Central memory CD4-positive, alpha-beta T cell (primary cell): ENCODE results near the gene OR5K1.
A peak's percentile ranks its signal among the peaks of the same experiment; 100 is the strongest.

Experiments used
- DNase-seq: peaks from one replicate; pipeline ENCODE4 v3.0.0; 2022
- total RNA-seq, 3 experiments: gene quantifications; one replicate each; lab custom pipeline; 2026; lab: John Stamatoyannopoulos, UW

Gene OR5K1
- total RNA-seq = 0 reads per million in 3 experiments

- no peak for DNase-seq
Observed at GRCh38 chr3:98462901-98463300, at the start of gene OR5K1. Gene OR5K1 (plus strand): TSS chr3:98463201. CDS start chr3:98469577, 6,376 bp downstream.

GRCh38 chr3:98432575-98432974 is 30.4 kb upstream of the OR5K1 start:
- no peak for DNase-seq

DNA sequence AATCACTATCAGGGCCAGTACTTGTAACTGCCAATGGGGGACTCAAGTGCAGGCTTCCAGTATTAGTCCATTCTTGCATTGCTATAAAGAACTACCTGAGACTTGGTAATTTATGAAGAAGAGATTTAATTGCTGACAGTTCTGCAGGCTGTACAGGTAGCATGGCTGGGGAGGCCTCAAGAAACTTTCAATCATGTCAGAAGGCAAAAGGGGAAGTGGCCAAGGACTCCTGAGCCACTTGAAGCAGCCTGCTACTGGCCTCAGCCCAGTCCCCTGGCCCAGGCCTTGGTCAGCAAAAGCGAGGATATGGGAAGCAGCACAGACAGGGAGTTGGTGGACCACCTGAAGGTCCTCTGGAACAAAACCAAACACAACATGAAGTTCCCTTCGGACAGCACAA is 29.2 kb upstream of the OR5K1 start:
- DNase-seq = no peak

DNA sequence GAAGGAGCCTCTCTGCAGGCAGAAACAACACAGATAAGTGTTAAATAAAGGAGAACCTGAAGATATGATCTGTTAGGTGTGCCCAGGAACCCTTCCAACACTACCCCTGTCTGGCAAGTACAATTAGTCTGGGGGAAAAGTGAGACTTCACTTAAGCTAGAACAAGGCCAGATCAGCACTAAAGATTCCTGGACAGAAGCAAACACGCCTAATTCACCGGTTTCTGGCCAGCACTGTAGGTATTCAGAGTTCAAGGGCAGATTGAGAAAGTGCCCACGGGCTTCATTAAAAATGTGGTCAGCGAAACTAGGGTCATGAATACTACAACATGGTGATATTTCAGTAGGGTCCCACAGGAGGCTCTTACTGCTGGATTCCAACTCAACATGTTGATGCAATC is 28.6 kb upstream of the OR5K1 start:
- no peak for DNase-seq

GRCh38 chr3:98440283-98440682 is 22.7 kb upstream of the OR5K1 start:
- DNase-seq = no peak

DNA sequence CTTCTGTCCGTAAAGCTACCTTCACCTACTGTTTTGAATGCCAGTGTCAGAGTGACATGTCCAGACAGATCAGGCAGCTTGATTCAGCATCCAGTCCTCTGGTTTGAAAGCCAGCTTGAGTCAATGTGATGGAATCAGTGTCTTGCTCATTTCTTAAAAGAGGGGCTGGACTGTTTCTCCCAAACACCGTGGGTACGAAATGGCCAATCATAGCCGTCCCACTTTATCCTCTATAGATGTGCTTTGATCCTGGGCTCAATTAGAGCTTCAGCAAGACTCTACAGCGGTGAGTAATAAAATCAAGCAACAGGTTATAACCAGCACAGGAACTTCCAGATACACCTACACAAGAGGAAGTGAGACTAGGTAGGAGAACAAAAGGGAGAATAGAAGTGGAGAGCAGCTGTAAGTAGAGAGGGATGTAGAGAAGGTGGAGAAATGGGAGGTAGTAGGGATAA is 17.0 kb upstream of the OR5K1 start:
- DNase-seq = no peak

DNA sequence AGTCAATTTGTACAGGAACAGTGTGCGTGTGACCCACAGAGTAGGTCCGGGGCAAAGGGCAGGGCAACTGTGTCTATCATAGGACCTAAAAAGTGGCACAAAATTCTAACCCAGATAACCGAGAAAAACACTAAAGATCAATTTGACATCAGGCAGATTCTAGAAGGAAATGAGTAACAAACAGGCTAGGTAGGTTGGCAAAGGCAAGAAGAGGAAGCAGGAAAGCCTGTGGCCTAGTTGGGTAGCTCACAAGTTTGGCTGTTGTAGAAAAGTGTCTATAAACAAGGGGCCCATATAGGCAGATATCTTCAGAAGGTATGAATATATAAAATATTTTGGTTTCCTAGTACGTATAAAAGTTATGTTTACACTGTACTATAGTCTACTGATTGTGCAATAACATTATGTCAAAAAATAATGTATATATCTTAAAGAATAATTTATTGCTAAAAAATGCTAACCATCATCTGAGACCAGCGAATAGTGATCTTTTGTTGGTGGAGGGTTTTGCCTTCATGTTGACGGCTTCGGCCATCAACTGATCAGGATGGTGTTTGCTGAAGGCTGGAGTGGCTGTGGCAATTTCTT is 13.3 kb upstream of the OR5K1 start:
- no peak for DNase-seq

DNA sequence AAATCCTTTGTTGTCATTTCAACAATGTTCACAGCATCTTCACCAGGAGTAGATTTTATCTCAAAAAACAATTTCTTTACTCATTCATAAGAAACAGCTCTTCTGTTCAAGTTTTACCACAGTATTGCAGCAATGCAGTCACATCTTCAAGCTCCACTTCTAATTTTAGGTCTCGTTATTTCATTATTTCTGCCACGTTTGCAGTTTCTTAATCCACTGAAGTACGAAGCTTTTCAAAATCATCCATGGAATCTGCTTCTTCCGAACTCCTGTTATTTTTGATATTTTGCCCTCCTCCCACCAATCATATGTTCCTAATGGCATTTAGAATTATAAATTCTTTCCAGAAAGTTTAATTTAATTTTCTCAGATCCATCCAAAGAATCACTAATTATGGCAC is 12.6 kb upstream of the OR5K1 start:
- DNase-seq = no peak

DNA sequence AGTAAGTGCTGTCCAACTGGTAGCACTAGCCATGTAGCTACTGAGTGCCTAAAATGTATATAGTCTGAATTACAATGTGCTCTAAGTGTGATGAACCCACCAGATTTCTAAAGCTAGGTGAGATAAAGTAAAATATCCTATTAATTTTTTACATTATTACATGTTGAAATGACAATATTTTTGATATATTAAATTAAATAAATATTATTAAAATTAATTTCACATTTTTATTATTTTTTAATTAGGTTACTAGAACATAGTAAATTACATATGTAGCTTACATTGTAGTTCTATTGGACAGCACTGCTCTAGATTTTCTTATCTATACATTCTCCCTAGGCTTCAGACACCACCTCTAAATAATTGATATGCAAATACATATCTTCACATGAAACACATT is 9.2 kb upstream of the OR5K1 start:
- DNase-seq = no peak

GRCh38 chr3:98454929-98455328 is 8.1 kb upstream of the OR5K1 start:
- no peak for DNase-seq

- DNase-seq = no peak
Observed at GRCh38 chr3:98457543-98457942, 5.5 kb upstream of the OR5K1 start.

DNA sequence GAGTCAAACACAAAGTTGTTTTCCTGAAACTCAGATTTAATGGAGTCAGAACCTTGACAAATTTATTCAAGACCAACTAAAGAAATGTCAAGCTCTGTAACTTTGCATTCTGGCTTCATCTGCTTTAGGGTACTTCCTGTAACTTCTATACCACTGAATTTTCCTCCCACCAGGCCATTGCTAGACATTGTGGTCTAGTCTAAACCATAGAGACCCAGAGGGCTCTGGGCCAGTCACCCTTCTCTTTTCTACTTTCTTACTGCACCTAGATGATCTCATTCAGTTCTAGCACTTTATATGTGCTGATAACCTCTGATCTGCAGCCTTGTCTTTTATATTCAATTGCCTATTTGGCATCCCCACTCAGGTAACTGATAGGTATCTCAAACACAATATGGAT is 2.8 kb upstream of the OR5K1 start:
- no peak for DNase-seq

DNA sequence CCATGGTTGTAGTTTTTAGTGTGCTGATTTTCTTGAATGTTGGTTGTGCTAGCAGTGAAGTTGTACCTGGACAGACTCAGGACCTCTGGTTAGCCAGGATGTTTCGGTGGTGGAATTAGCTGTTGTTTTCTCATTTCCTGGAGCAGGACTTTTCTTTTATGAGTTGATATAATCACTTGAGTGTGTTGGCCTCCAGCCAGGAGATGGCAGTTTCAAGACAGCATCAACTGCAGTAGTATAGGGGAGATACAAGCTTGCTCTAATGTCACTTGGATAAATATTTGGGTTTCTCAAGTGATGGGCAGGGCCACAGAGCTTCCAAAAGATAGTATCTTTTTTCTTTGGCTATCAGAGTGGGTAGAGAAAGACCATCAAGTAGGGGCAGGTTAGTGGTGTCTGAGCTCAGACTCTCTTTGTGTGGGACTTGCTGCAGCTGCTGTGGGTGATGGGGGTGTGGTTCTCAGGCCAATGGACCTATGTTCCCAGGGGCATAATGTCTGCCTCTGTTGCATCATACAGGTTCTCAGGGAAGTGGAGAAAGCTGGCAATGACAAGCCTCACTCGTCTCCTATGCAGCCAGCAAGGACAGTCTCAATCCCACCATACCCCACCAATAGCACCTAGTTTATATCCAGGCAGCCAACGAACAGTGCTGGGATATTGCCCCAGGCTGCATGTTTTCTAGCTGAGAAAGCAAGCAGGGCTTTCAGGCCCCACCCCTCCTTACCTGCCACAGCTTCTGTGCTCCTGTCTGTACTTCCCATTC is 19.9 kb downstream of the OR5K1 start:
- no peak for DNase-seq

- DNase-seq = no peak
Observed at GRCh38 chr3:98483626-98484025, 20.6 kb downstream of the OR5K1 start.

GRCh38 chr3:98497381-98497780 is 34.4 kb downstream of the OR5K1 start, which contains the start of gene OR5K2:
Gene OR5K2 (plus strand): TSS chr3:98497681. CDS start chr3:98497681, 0 bp downstream.
- DNase-seq = no peak

DNA sequence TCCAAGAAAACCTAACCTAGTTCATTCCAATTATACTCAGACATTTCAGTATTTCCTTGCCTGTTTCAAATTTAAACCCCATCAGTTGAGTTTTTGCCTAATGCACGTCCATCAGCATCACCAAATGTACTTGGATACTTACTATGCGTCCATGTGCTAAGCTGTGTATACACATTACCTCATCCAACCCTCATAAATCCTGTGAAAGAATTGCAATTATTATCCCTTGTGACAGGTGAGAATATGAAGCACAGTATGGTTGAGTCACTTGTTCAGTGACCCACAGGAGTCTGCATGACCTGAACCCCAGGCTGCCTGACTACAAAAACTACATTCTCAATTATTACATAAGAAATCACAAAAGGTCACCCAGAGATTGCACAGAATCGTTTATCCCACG is 37.0 kb downstream of the OR5K1 start:
- DNase-seq = no peak

- no peak for DNase-seq
Observed at GRCh38 chr3:98501270-98501669, 38.3 kb downstream of the OR5K1 start.

DNA sequence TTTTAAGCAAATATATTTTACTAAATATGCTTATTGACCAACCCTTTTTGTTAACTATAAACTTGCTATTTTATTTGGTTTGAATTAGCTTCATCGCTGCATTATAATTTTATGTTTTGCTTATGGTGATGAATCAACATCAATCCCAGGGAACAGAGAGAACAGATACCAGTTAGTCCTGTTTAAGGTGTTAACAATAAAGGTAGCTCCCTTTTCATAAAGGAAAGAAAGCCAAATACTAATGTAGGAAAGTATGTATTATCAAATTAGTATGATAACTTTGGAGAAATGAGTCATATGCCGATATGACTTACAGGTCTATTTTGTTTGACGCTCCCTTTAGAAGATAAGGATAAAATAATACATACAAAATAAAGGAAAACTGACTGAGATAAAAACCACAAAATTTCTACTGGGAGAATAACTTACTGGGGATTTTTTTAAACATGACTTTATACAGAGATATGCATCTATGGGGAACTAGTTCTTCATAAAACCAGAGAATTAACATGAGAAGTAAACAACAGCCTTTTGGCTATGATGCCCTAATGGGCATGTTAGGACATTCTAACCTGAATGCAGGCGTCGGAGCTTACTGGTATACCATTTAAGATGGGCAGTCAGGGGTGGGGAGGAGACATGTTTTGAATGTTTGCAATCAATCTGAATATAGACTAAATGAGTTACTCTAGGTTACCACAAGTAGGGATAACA is 39.0 kb downstream of the OR5K1 start:
- no peak for DNase-seq

GRCh38 chr3:98504539-98504938 is 41.5 kb downstream of the OR5K1 start:
- no peak for DNase-seq

GRCh38 chr3:98508582-98508981 is 45.6 kb downstream of the OR5K1 start:
- peak; percentile 23 for DNase-seq

DNA sequence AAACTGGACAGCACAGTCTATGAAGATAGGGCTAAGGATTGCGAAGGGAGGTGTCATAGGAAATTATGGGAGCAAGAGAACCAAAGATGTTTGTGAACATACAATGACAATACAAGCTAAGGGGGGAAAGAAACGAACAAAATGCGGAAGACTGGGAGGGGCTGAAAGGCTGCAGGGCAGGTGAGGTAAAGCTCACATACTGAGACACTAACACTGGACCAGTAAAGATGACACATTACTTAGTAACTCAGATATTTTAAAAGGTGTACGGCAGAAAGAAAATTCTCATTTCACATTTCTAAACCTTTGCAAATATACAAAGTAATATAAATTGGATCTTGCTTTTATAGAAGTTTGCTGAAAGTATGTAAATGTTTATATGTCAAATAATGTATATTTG is 49.6 kb downstream of the OR5K1 start:
- no peak for DNase-seq

DNA sequence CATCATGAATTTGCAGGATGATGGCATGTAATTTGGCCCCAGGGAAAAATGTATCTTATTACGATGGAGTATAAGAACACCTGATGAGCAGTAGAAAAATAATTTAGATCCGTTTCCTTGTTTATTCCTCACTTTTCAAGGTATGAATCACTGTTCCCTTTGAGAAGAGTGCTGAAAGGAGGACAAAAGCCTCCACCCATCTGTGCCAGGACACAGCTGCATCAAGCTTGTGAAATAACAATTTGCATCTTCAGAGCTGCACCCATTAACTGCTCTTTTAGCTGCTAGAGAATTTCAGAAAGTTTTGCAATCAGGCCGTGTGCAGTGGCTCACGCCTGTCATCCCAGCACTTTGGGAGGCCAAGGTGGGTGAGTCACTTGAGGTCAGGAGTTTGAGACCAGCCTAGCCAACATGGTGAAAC is 50.1 kb downstream of the OR5K1 start:
- no peak for DNase-seq

DNA sequence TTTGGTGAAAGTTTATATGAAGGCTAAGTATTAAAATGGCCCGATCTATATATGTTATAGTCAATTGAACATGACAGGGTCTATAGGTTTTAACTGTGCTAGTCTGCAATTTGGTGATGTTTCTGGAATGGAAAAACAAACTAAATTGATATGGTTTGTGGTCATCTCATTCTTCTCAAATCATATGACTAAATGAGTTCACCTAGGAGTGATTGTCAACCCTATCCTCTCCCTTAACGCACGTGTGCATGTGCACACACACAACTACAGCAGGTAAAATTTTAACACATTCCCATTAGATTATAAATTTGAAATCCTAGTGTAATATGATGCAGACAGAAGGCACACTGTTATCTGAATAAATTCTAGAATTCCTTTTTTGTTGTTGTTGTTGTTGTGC is 50.7 kb downstream of the OR5K1 start:
- DNase-seq = no peak

GRCh38 chr3:98514948-98515347 is 51.9 kb downstream of the OR5K1 start:
- no peak for DNase-seq
